Epithelial cell of esophagus (primary cell): ENCODE measurements around the gene PABPN1L.

Experiments
- DNase-seq: peaks from one replicate; pipeline ENCODE4 v3.0.0; 2010; ENCODE audit warnings: low read depth
- H3K4me3 ChIP-seq: 2 replicates; pipeline ENCODE4 v1.5.1; 2011; ENCODE audit warnings: mild to moderate bottlenecking, low read length, control low read depth
- CTCF ChIP-seq: IDR thresholded peaks from 2 replicates; pipeline ENCODE4 v1.5.1; 2011; ENCODE audit warnings: low read depth, mild to moderate bottlenecking, low read length, control low read depth, inconsistent platforms; ENCODE audit not compliant: insufficient read depth; ENCODE audit errors: missing control alignments

The PABPN1L gene

GRCh38 chr16:88906535-88907105, 40.2 kb upstream of the PABPN1L start:
- H3K4me3 ChIP-seq = no peak overlapping the region
- DNase-seq = no peak
- no peak for TF ChIP-seq CTCF

DNA sequence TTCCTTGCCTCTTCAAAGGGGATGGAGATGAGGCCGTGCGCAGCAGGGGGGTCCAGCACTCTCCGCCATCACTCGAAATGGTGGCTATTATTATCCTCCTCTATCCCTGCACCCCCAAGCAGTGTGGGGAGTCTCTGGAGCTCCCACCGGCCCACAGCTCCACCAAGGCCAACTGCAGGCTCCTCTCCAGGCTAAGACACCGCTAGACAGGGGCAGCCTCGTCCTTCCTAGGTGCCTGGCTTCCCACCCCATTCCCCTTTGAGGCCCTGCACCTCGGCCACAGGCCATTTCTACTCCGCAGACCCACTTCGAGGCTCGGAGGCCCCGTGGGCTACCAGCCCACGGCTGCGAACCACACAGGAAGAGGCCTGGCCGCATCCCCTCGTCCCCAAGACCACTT, 39.6 kb upstream of the PABPN1L start:
- no peak for TF ChIP-seq CTCF

DNA sequence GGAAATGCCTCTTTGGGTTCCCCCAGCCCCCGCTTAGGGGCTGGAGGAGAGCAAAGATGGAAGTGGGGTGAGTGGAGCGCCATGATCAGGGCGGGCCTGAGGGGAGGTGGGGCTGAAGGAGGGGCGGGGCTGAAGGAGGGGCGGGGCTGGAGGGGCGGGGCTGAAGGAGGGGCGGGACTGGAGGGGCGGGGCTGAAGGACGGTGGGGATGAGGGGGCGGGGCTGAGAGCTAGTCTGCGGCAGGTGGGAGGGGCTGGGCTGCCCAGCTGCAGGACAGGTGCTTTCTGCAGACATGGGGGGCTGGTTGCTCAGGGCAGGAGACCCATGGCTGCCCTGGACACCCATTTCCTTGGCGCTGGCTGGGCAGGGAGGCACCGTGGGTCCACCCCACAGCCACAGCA, 39.1 kb upstream of the PABPN1L start:
- no peak for TF ChIP-seq CTCF
- DNase-seq = peak; percentile 10
- H3K4me3 ChIP-seq = no peak overlapping the region

More for the DNA sequence above, 39.6 kb upstream of the PABPN1L start:
- DNase-seq = no peak
- no peak overlapping the region for H3K4me3 ChIP-seq

GRCh38 chr16:88904676-88905365, 38.4 kb upstream of the PABPN1L start:
- H3K4me3 ChIP-seq = no peak overlapping the region
- no peak for TF ChIP-seq CTCF
- peak; percentile 15 for DNase-seq

GRCh38 chr16:88903267-88903666, 36.8 kb upstream of the PABPN1L start:
- DNase-seq = no peak
- no peak for TF ChIP-seq CTCF
- no peak overlapping the region for H3K4me3 ChIP-seq

DNA sequence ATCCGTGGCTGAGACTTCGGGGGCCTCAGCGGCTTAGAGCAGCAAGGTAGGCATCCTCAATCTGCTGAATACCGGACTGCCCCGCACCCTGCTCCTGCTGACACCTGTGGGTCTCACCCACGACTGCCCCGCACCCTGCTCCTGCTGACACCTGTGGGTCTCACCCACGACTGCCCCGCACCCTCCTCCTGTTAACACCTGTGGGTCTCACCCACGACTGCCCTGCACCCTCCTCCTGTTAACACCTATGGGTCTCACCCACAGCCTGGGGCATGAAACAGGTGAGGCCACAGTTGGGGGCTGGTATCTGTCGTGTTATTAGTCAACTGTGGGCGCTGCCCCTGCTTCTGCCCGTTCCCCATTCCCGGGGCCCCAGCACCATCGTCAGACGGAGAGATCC, 36.3 kb upstream of the PABPN1L start:
- H3K4me3 ChIP-seq = no peak overlapping the region
- DNase-seq = no peak
- TF ChIP-seq CTCF = no peak
